AG04450 (cell line): ENCODE results near the gene FRMD4A. TPM values are rescaled to one million over a fixed set of nuclear protein-coding genes. Genes with fewer than 3 reads are reported as not detected.

ENCODE experiments used
- CTCF ChIA-PET: fragments of 300-600, 350-600 bp; formaldehyde crosslinking; extraction: SDS; loops from one replicate; lab custom pipeline; 2022; ENCODE audit warnings: antibody characterized with exemption, inconsistent platforms; lab: Charles Lee
- POLR2A ChIA-PET: fragments of 350-600 bp; formaldehyde crosslinking; extraction: SDS; loops from one replicate; lab custom pipeline; 2021; ENCODE audit warnings: antibody characterized with exemption, inconsistent platforms; lab: Yijun Ruan, JAX
- DNase-seq: peaks from one replicate; pipeline ENCODE4 v3.0.0-alpha.2; 2011; ENCODE audit warnings: low read depth, low spot score
- H3K27ac ChIP-seq: one replicate; pipeline ENCODE4 v1.5.1; 2012; ENCODE audit warnings: low read depth, low read length, control low read depth
- H3K27me3 ChIP-seq: one replicate; pipeline ENCODE4 v1.6.0; 2012; ENCODE audit warnings: low read length; ENCODE audit not compliant: control insufficient read depth, insufficient read depth
- H3K4me3 ChIP-seq: 2 replicates; pipeline ENCODE4 v1.5.1; 2011; ENCODE audit warnings: mild to moderate bottlenecking, low read depth, low read length, control low read depth
- H3K9me3 ChIP-seq: 2 replicates; pipeline ENCODE4 v1.5.1; 2012; ENCODE audit warnings: low read length; ENCODE audit not compliant: control insufficient read depth, insufficient read depth
- polyA plus RNA-seq: library from polyadenylated mRNA; depleted of rRNA; stranded (reverse); fragments of >200 nt; gene quantifications from 2 replicates; pipeline ENCODE4 v1.2.3, GENCODE V29; 2011
- TF ChIP-seq, protein P1 (sequence below): IDR thresholded peaks from 2 replicates; pipeline ENCODE4 v1.5.1; 2011; ENCODE audit warnings: low read depth, low read length, control low read depth, inconsistent platforms

FRMD4A gene
- polyA plus RNA-seq, 1 experiment: 45.7 TPM

GRCh38 chr10:13827076-13827797 is 503.5 kb downstream of the FRMD4A start:
- POLR2A ChIA-PET: no interaction called here
- H3K9me3 ChIP-seq: no peaks in the 10 kb centered on the region; the same call in 1 of the 2 replicates
- H3K27ac ChIP-seq: peak overlapping the region; percentile 47
- CTCF ChIA-PET: no interaction called here
- TF ChIP-seq, protein P1, sequence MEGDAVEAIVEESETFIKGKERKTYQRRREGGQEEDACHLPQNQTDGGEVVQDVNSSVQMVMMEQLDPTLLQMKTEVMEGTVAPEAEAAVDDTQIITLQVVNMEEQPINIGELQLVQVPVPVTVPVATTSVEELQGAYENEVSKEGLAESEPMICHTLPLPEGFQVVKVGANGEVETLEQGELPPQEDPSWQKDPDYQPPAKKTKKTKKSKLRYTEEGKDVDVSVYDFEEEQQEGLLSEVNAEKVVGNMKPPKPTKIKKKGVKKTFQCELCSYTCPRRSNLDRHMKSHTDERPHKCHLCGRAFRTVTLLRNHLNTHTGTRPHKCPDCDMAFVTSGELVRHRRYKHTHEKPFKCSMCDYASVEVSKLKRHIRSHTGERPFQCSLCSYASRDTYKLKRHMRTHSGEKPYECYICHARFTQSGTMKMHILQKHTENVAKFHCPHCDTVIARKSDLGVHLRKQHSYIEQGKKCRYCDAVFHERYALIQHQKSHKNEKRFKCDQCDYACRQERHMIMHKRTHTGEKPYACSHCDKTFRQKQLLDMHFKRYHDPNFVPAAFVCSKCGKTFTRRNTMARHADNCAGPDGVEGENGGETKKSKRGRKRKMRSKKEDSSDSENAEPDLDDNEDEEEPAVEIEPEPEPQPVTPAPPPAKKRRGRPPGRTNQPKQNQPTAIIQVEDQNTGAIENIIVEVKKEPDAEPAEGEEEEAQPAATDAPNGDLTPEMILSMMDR: peak; percentile 9; the same call in 1 of the 2 replicates
- DNase-seq: no peak
- no peaks in the 10 kb centered on the region for H3K27me3 ChIP-seq
- peak overlapping the region; percentile 27; the same call in 1 of the 2 replicates for H3K4me3 ChIP-seq

DNA sequence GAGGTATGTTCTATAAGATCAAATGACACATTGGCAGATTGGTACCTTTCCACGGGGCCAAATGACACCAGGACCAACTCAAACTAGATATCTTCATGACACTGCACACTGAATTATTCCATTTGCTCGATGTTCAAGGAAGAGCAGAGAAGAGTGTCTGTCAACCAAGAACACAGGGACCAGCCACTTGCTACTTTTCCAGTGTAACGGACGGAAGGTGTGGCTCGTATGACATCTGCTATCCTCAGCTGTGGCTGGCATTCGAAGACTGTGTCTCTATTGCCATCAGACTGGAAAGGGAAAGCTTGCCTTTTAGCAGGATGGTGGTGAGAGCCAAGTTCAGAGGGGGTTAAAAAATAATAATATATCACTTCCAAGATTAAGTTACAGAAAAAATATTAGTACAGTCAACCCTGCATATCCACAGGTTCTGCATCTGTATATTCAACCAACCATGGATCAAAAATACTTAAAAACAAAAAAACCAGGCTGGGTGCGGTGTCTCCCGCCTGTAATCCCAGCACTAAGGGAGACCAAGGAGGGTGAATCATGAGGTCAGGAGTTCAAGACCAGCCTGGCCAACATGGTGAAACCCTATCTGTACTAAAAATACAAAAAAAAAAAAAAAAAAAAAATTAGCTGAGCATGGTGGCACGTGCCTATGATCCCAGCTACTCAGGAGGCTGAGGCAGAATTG is 506.9 kb downstream of the FRMD4A start:
- H3K4me3 ChIP-seq: no peak overlapping the region
- TF ChIP-seq, protein P1: no peak
- ChIA-PET POLR2A (no interaction called here), CTCF (interaction anchor here (0.6 kb wide), 1 partner anchor 13 kb away, joined by 4 read pairs; no protein-coding TSS in a partner anchor)
- no peaks in the 10 kb centered on the region; the same call in 1 of the 2 replicates for H3K9me3 ChIP-seq
- no peak for DNase-seq
- H3K27ac ChIP-seq: no peak overlapping the region
- H3K27me3 ChIP-seq: no peaks in the 10 kb centered on the region

DNA sequence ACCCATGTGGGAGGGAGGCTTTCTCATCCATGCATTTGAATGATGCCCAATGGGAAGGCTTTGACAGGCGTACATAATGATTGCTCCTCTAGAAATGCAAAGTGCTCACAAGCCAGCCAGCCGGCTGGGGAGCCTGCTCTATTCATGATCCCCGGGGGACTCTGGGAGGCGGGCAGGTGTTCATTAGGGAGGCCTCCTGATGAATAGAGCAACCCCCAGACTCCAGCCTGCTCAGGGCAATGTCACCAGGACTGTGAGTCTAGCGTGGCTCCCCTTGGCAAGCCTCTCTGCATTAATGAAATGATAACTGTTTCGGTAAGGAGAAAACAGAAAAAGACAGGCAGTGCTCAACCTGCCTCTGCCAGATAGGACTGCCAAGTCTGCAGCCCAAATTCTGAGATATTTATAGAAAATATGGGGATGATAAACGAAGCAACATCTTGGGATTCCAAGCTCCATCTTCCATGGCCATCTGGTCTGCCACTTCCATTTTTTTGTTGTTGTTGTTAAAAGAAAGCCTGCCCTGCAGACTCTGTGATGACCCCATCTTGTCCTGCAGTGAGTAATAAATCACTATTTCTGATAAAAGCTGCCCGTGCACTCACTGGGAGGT is 507.5 kb downstream of the FRMD4A start:
- H3K4me3 ChIP-seq: no peak overlapping the region
- H3K27ac ChIP-seq: no peak overlapping the region
- no peak for DNase-seq
- H3K27me3 ChIP-seq: no peaks in the 10 kb centered on the region
- POLR2A ChIA-PET: no interaction called here
- CTCF ChIA-PET: no interaction called here
- TF ChIP-seq, protein P1: no peak
- H3K9me3 ChIP-seq: no peaks in the 10 kb centered on the region; the same call in 1 of the 2 replicates

GRCh38 chr10:13822490-13822889 is 508.2 kb downstream of the FRMD4A start:
- Histone ChIP-seq H3K9me3 (no peaks in the 10 kb centered on the region), H3K4me3 (no peak overlapping the region), H3K27me3 (no peaks in the 10 kb centered on the region), H3K27ac (no peak overlapping the region)
- POLR2A ChIA-PET: no interaction called here
- CTCF ChIA-PET: no interaction called here
- TF ChIP-seq, protein P1: no peak
- no peak for DNase-seq
